Uterus (tissue), 2 donors: ENCODE data around the gene FAM3B.

ENCODE experiments used
- POLR2A ChIP-seq, 2 donors: fragments of 450-650 bp; IDR thresholded peaks; one replicate each; pipeline ENCODE4 v1.6.1; 2016; ENCODE audit warnings: antibody characterized with exemption in 2 of 2, mild to moderate bottlenecking in 1 of 2, moderate library complexity in 1 of 2
- TF ChIP-seq, protein P1 (sequence below), 4 experiments: fragments of 200-600 bp in 2 of 4; fragments of 450-650 bp in 2 of 4; sonication (generic) in 2 of 4; IDR thresholded peaks; one replicate each; pipeline ENCODE4 v1.5.1; 2016 to 2019; ENCODE audit warnings: antibody characterized with exemption in 4 of 4, mild to moderate bottlenecking in 2 of 4, moderate library complexity in 1 of 4

- TF ChIP-seq POLR2A (IDR thresholded peaks at IDR 0.05): no peak
- TF ChIP-seq, protein P1, sequence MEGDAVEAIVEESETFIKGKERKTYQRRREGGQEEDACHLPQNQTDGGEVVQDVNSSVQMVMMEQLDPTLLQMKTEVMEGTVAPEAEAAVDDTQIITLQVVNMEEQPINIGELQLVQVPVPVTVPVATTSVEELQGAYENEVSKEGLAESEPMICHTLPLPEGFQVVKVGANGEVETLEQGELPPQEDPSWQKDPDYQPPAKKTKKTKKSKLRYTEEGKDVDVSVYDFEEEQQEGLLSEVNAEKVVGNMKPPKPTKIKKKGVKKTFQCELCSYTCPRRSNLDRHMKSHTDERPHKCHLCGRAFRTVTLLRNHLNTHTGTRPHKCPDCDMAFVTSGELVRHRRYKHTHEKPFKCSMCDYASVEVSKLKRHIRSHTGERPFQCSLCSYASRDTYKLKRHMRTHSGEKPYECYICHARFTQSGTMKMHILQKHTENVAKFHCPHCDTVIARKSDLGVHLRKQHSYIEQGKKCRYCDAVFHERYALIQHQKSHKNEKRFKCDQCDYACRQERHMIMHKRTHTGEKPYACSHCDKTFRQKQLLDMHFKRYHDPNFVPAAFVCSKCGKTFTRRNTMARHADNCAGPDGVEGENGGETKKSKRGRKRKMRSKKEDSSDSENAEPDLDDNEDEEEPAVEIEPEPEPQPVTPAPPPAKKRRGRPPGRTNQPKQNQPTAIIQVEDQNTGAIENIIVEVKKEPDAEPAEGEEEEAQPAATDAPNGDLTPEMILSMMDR (IDR thresholded peaks at IDR 0.05): no peak
Measured at GRCh38 chr21:41370840-41371684, 54.5 kb downstream of the FAM3B start.
